ENCODE data around the gene CNN2. TPM values are rescaled to one million over a fixed set of nuclear protein-coding genes. Genes with fewer than 3 reads are reported as not detected.

CNN2 gene
- total and polyA plus RNA-seq, 2 of the 13 experiments (the other 11 are each of a cell fraction or from before 2014, with no cell fraction given): 63.6 to 70.0 TPM

DNA sequence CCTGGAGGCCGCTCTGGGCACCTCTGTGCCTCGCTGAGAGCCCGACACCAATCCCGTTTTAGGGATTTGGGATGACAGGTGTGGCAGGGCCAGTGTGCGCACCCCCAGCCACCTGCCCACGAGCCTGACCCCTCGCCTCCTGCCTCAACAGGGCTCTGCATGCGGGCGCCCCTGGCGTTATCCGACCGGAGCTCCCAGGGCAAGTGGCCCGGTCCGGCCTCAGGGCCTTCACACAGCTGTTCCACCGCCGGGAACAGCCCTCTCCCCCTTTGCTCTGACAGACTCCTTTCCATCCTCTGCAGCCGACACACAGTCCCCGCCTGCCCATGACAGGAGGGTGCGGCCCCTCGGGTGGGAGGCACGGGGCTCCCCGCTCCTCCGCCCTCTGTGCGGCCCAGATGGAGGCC lies 49.3 kb upstream of the CNN2 start (continued):
- no peak for TF ChIP-seq ADNP (CRISPR knock-in tag; IDR thresholded peaks at IDR 0.05)
- TF ChIP-seq, protein P1, sequence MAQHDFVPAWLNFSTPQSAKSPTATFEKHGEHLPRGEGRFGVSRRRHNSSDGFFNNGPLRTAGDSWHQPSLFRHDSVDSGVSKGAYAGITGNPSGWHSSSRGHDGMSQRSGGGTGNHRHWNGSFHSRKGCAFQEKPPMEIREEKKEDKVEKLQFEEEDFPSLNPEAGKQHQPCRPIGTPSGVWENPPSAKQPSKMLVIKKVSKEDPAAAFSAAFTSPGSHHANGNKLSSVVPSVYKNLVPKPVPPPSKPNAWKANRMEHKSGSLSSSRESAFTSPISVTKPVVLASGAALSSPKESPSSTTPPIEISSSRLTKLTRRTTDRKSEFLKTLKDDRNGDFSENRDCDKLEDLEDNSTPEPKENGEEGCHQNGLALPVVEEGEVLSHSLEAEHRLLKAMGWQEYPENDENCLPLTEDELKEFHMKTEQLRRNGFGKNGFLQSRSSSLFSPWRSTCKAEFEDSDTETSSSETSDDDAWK (CRISPR knock-in tag; IDR thresholded peaks at IDR 0.05): no peak
- TF ChIP-seq NFE2 (CRISPR knock-in tag; IDR thresholded peaks at IDR 0.05): no peak
- TF ChIP-seq KDM3A (CRISPR knock-in tag; IDR thresholded peaks at IDR 0.05; ENCODE audit: low read depth): no peak

GRCh38 chr19:979318-979741 lies 47.1 kb upstream of the CNN2 start:
- Histone ChIP-seq H3K36me3 (replicated peaks in 1 of 2; ENCODE audit: control insufficient read depth in 1 of 2, insufficient read depth in 2 of 2, low read length in 2 of 2) (no peaks in the 10 kb centered on the region), H3K9ac (ENCODE audit: insufficient read depth, low read depth, low read length) (peak overlapping the region; percentile 52; the same call in 1 of the 2 replicates), H3K27me3 (ENCODE audit: control insufficient read depth in 1 of 2, insufficient read depth in 2 of 2, low read length in 2 of 2) (no peaks in the 10 kb centered on the region), H2AFZ (ENCODE audit: low read length) (no peak overlapping the region), H3K4me2 (ENCODE audit: low read depth, low read length) (peak overlapping the region; percentile 47; the same call in 1 of the 2 replicates), H3K4me3 (replicated peaks in 1 of 3; ENCODE audit: insufficient read depth in 1 of 3, low read depth in 2 of 3, low read length in 3 of 3) (peak overlapping the region in 1 of 3 experiments; percentile 40; a peak in 1 of 6 replicates), H3K27ac (ENCODE audit: extremely low read length, insufficient read depth, low read length) (no peak overlapping the region), H3K9me3 (ENCODE audit: low read length) (no peaks in the 10 kb centered on the region), H3K79me2 (ENCODE audit: insufficient read depth, low read length) (peaks cover 8% of the 10 kb centered on the region), H3K4me1 (ENCODE audit: insufficient read depth, low read length) (peaks cover 38% of the 10 kb centered on the region), H4K20me1 (ENCODE audit: insufficient read depth, low read length) (no peaks in the 10 kb centered on the region)
- CTCF ChIA-PET (ENCODE audit: low intra/inter-chr PET ratio, low total read pairs): no interaction called here
- ATAC-seq: no peak
- TF ChIP-seq SALL1 (CRISPR knock-in tag; IDR thresholded peaks at IDR 0.05) (0 out of 2 replicates have a peak, but pooled peaks have one; percentile 14), AGO1 (IDR thresholded peaks at IDR 0.05; ENCODE audit: low read depth, low read length, poor library complexity, severe bottlenecking) (peak; percentile 58), ZNF225 (CRISPR knock-in tag; IDR thresholded peaks at IDR 0.05) (no peak), ZNF788 (CRISPR knock-in tag; IDR thresholded peaks at IDR 0.05; ENCODE audit: borderline replicate concordance) (no peak), ZNF383 (CRISPR knock-in tag; IDR thresholded peaks at IDR 0.05; ENCODE audit: borderline replicate concordance) (0 out of 2 replicates have a peak, but pooled peaks have one; percentile 1), BCL6 (CRISPR knock-in tag; IDR thresholded peaks at IDR 0.05) (no peak), ZNF7 (CRISPR knock-in tag; IDR thresholded peaks at IDR 0.05) (no peak), AGO2 (optimal IDR thresholded peaks at IDR 0.05; ENCODE audit: low read depth, low read length) (peak; percentile 57)
- TF ChIP-seq, protein P2, sequence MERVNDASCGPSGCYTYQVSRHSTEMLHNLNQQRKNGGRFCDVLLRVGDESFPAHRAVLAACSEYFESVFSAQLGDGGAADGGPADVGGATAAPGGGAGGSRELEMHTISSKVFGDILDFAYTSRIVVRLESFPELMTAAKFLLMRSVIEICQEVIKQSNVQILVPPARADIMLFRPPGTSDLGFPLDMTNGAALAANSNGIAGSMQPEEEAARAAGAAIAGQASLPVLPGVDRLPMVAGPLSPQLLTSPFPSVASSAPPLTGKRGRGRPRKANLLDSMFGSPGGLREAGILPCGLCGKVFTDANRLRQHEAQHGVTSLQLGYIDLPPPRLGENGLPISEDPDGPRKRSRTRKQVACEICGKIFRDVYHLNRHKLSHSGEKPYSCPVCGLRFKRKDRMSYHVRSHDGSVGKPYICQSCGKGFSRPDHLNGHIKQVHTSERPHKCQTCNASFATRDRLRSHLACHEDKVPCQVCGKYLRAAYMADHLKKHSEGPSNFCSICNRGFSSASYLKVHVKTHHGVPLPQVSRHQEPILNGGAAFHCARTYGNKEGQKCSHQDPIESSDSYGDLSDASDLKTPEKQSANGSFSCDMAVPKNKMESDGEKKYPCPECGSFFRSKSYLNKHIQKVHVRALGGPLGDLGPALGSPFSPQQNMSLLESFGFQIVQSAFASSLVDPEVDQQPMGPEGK (CRISPR knock-in tag; IDR thresholded peaks at IDR 0.05): peak; percentile 32; the same call in 1 of the 2 replicates
- no peak for FAIRE-seq
- no TSS peak for BruUV-seq (replicated peaks)
- intact Hi-C loops (cut with micrococcal nuclease; ENCODE audit: unreplicated experiment): no loop called here
- POLR2A ChIA-PET: interaction anchor here (1.1 to 2.1 kb wide), 3 partner anchors 9 to 45 kb away, joined by 3 to 6 read pairs (median 3); no protein-coding TSS in a partner anchor
- in situ Hi-C loops (cut with HindIII; ENCODE audit: extremely low pct_ligation_motif_present, low pct_unique_long_range_greater_than_20kb): no loop called here
- no peak for DNase-seq (ENCODE audit: low spot score)
- 84% methylated on average over 10 of the region's 19 CpGs for WGBS (ENCODE audit: low lambda C conversion rate)

All from HepG2 (cell line).